H1 (cell line): ENCODE results near the gene LEKR1. TPM values are rescaled to one million over a fixed set of nuclear protein-coding genes. Genes with fewer than 3 reads are reported as not detected.
A peak's percentile ranks its signal among the peaks of the same experiment; 100 is the strongest.

Source experiments
- CTCF ChIA-PET: fragments of 300-600 bp; sonication (Branson Sonifier 250); formaldehyde crosslinking; loops from one replicate; lab custom pipeline; 2021; ENCODE audit not compliant: partially characterized antibody; lab: Charles Lee
- POLR2A ChIA-PET: fragments of 300-600 bp; sonication (Branson Sonifier 250); formaldehyde crosslinking; loops from one replicate; lab custom pipeline; 2021; ENCODE audit warnings: inconsistent platforms; ENCODE audit not compliant: partially characterized antibody; lab: Charles Lee
- DNase-seq, 2 experiments: peaks; one replicate each; pipeline versions ENCODE4 v3.0.0 to v3.0.0-alpha.2; 2010 to 2022; ENCODE audit warnings: low spot score in 2 of 2, low read depth in 1 of 2, mixed read lengths in 1 of 2
- FAIRE-seq: peaks from 2 replicates; lab custom pipeline; 2011; peaks lifted over from hg19 to GRCh38; lab: Jason Lieb, UNC
- H2AFZ ChIP-seq: 2 replicates; pipeline ENCODE4 v1.8.1; 2012; ENCODE audit warnings: low read length, inconsistent platforms
- H2AK5ac ChIP-seq: 2 replicates; pipeline ENCODE4 v1.6.1; 2013; ENCODE audit warnings: low read depth, low read length
- H2BK120ac ChIP-seq: replicated peaks from 2 replicates; pipeline ENCODE3; 2013; ENCODE audit warnings: low read depth, low read length, inconsistent platforms
- H2BK12ac ChIP-seq: 2 replicates; pipeline ENCODE4 v1.6.1; 2013; ENCODE audit warnings: low read depth, low read length
- H2BK15ac ChIP-seq: 2 replicates; pipeline ENCODE4 v1.6.1; 2013; ENCODE audit warnings: low read length
- H2BK20ac ChIP-seq: 2 replicates; pipeline ENCODE4 v1.6.1; 2013; ENCODE audit warnings: low read length
- H2BK5ac ChIP-seq: 2 replicates; pipeline ENCODE4 v1.6.1; 2013; ENCODE audit warnings: low read depth, low read length
- H3K14ac ChIP-seq: 2 replicates; pipeline ENCODE4 v1.6.1; 2013; ENCODE audit warnings: inconsistent platforms; ENCODE audit not compliant: insufficient read length
- H3K18ac ChIP-seq: 2 replicates; pipeline ENCODE4 v1.6.1; 2013; ENCODE audit warnings: low read length; ENCODE audit errors: extremely low read depth
- H3K23ac ChIP-seq: 2 replicates; pipeline ENCODE4 v1.6.1; 2013; ENCODE audit warnings: inconsistent platforms; ENCODE audit not compliant: insufficient read length
- H3K23me2 ChIP-seq: 2 replicates; pipeline ENCODE4 v1.6.1; 2013; ENCODE audit warnings: low read depth, low read length
- H3K27ac ChIP-seq: 2 replicates; pipeline ENCODE4 v1.6.1; 2011; ENCODE audit warnings: low read depth, low read length, inconsistent platforms
- H3K27me3 ChIP-seq, 4 experiments: replicated peaks in 1 of 4; 1 replicate in 1 of 4; 2 replicates in 3 of 4; pipeline versions ENCODE4 v1.6.1 to v1.8.1; 2011 to 2013; ENCODE audit warnings: low read length in 3 of 4, mild to moderate bottlenecking in 3 of 4, inconsistent platforms in 2 of 4, mixed read lengths in 2 of 4, moderate library complexity in 1 of 4; ENCODE audit not compliant: control insufficient read depth in 3 of 4, insufficient read depth in 3 of 4; ENCODE audit errors: extremely low read depth in 1 of 4
- H3K36me3 ChIP-seq, 4 experiments: 2 replicates each; pipeline versions ENCODE4 v1.6.1 to v1.8.1; 2011 to 2013; ENCODE audit warnings: mild to moderate bottlenecking in 4 of 4, low read length in 3 of 4, moderate library complexity in 2 of 4, control low read depth in 1 of 4, inconsistent platforms in 1 of 4; ENCODE audit not compliant: insufficient read depth in 4 of 4, control insufficient read depth in 2 of 4
- H3K4ac ChIP-seq: replicated peaks from 2 replicates; pipeline ENCODE3; 2013; ENCODE audit warnings: low read length, low read depth, mixed read lengths, inconsistent platforms; ENCODE audit not compliant: insufficient read length
- H3K4me1 ChIP-seq, 4 experiments: replicated peaks in 1 of 4; 1 replicate in 1 of 4; 2 replicates in 3 of 4; pipeline versions ENCODE4 v1.6.1 to v1.8.1; 2011 to 2013; ENCODE audit warnings: low read length in 3 of 4, inconsistent platforms in 2 of 4, mixed read lengths in 1 of 4; ENCODE audit not compliant: insufficient read depth in 4 of 4, control insufficient read depth in 3 of 4
- H3K4me2 ChIP-seq, 2 experiments: 2 replicates each; pipeline versions ENCODE4 v1.6.1 to v1.8.1; 2011 to 2013; ENCODE audit warnings: low read depth in 2 of 2, low read length in 2 of 2, control low read depth in 1 of 2, inconsistent platforms in 1 of 2, mild to moderate bottlenecking in 1 of 2; ENCODE audit not compliant: insufficient read depth in 1 of 2
- H3K4me3 ChIP-seq, 4 experiments: fragments of 200-600, 300-600 bp in 1 of 4; sonication (generic), shearing (Covaris generic), sonication (Bioruptor Twin) in 1 of 4; 2 replicates each; pipeline versions ENCODE4 v1.5.1 to v1.8.1; 2011 to 2016; ENCODE audit warnings: low read length in 4 of 4, low read depth in 3 of 4, control low read depth in 2 of 4, inconsistent platforms in 2 of 4, mild to moderate bottlenecking in 2 of 4, mixed read lengths in 1 of 4, moderate library complexity in 1 of 4; ENCODE audit not compliant: insufficient read depth in 2 of 4; ENCODE audit errors: extremely low read depth in 1 of 4
- H3K56ac ChIP-seq: replicated peaks from 2 replicates; pipeline ENCODE3; 2013; ENCODE audit warnings: low read depth, mild to moderate bottlenecking, mixed read lengths, low read length, inconsistent platforms; ENCODE audit not compliant: insufficient read length
- H3K79me1 ChIP-seq: 2 replicates; pipeline ENCODE4 v1.6.1; 2013; ENCODE audit warnings: low read depth, low read length, control low read depth
- H3K79me2 ChIP-seq, 2 experiments: 2 replicates each; pipeline versions ENCODE4 v1.6.1 to v1.8.1; 2012 to 2013; ENCODE audit warnings: low read length in 2 of 2, mild to moderate bottlenecking in 2 of 2, inconsistent platforms in 1 of 2; ENCODE audit not compliant: insufficient read depth in 2 of 2, control insufficient read depth in 1 of 2
- H3K9ac ChIP-seq, 4 experiments: replicated peaks in 1 of 4; 1 replicate in 1 of 4; 2 replicates in 3 of 4; pipeline versions ENCODE4 v1.6.1 to v1.8.1; 2011 to 2013; ENCODE audit warnings: low read depth in 3 of 4, low read length in 3 of 4, control low read depth in 2 of 4, mild to moderate bottlenecking in 2 of 4, moderate library complexity in 2 of 4, inconsistent platforms in 1 of 4; ENCODE audit errors: extremely low read depth in 1 of 4
- H3K9me3 ChIP-seq, 2 experiments: 2 replicates each; pipeline versions ENCODE4 v1.6.1 to v1.8.1; 2012 to 2013; ENCODE audit warnings: mild to moderate bottlenecking in 2 of 2, moderate library complexity in 2 of 2, control low read depth in 1 of 2, inconsistent platforms in 1 of 2, low read depth in 1 of 2, low read length in 1 of 2, mixed read lengths in 1 of 2; ENCODE audit not compliant: insufficient read depth in 2 of 2
- H4K20me1 ChIP-seq, 2 experiments: replicated peaks in 1 of 2; 2 replicates each; pipeline versions ENCODE3 to v1.8.1; 2011 to 2013; ENCODE audit warnings: inconsistent platforms in 2 of 2, low read length in 2 of 2, mild to moderate bottlenecking in 1 of 2; ENCODE audit not compliant: insufficient read depth in 2 of 2, control insufficient read depth in 1 of 2
- H4K5ac ChIP-seq: 2 replicates; pipeline ENCODE4 v1.6.1; 2013; ENCODE audit warnings: low read length, low read depth, mixed read lengths, inconsistent platforms; ENCODE audit not compliant: insufficient read length
- H4K8ac ChIP-seq: 2 replicates; pipeline ENCODE4 v1.8.0; 2013; ENCODE audit warnings: mild to moderate bottlenecking, moderate library complexity, low read length, inconsistent platforms; ENCODE audit not compliant: insufficient read depth; ENCODE audit errors: extremely low read depth
- H4K91ac ChIP-seq: replicated peaks from 2 replicates; pipeline ENCODE3; 2013; ENCODE audit warnings: low read length, mixed read lengths, inconsistent platforms; ENCODE audit not compliant: insufficient read length
- BRCA1 ChIP-seq: IDR thresholded peaks from 2 replicates; pipeline ENCODE4 v1.6.1; 2012; ENCODE audit warnings: low read depth, low read length, improper control_type of control experiment
- KDM1A ChIP-seq: fragments of 200-600, 300-600 bp; sonication (generic); IDR thresholded peaks from 2 replicates; pipeline ENCODE4 v1.7.1; 2016; ENCODE audit warnings: mild to moderate bottlenecking, low read length, borderline replicate concordance
- NRF1 ChIP-seq: IDR thresholded peaks from 2 replicates; pipeline ENCODE4 v1.6.1; 2011; ENCODE audit warnings: mild to moderate bottlenecking, low read depth, low read length, improper control_type of control experiment
- SP1 ChIP-seq: IDR thresholded peaks from 2 replicates; pipeline ENCODE4 v1.6.1; 2011; ENCODE audit warnings: low read depth, low read length
- WGBS, 2 experiments: shearing (Covaris generic) in 1 of 2; methylation state at CpG; one replicate each; pipeline versions ENCODE4 v1.1.6 to v1.1.7; 2013 to 2015; ENCODE audit warnings: low lambda C conversion rate in 2 of 2, mixed read lengths in 2 of 2, inconsistent platforms in 1 of 2, low coverage in 1 of 2, missing lambda C conversion rate in 1 of 2; ENCODE audit not compliant: insufficient replicate concordance in 2 of 2, insufficient coverage in 1 of 2, insufficient read length in 1 of 2; ENCODE audit errors: extremely low coverage in 1 of 2, missing lambda C conversion rate in 1 of 2; 5-methylcytosine and 5-hydroxymethylcytosine counted together
- polyA plus RNA-seq, 7 experiments: library from polyadenylated mRNA; depleted of rRNA in 3 of 7; stranded (reverse) in 5 of 7; unstranded in 2 of 7; fragments of >200 nt in 5 of 7; fragments of 200-250 nt in 2 of 7; gene quantifications; 1 replicate in 5 of 7; 2 replicates in 1 of 7; 4 replicates in 1 of 7; pipeline versions ENCODE4 v1.2.1 to v1.2.3, GENCODE V29; 2011 to 2013; ENCODE audit warnings: missing spikeins in 2 of 7, mixed read lengths in 2 of 7
- total RNA-seq: library from RNA; stranded (reverse); fragmentation: NEBNext Ultra II Directional; extraction: Animal tissue kit (Norgen Biotek cat#: 25700); gene quantifications from 2 replicates; pipeline ENCODE4 v1.2.1, GENCODE V29; 2021

Gene LEKR1
- total and polyA plus RNA-seq, 2 of the 8 experiments (the other 6 are each of a cell fraction or from before 2014, with no cell fraction given): 0.08 TPM; not detected in 1

- no peak overlapping the region for H3K4ac ChIP-seq
- H3K4me1 ChIP-seq: peaks cover 5 to 15% (median 9%) of the 10 kb centered on the region in 4 experiments
- peak overlapping the region; percentile 55; the same call in 1 of the 2 replicates for H2BK12ac ChIP-seq
- no peak overlapping the region for H2BK5ac ChIP-seq
- H3K36me3 ChIP-seq: no peaks in the 10 kb centered on the region
- no peak overlapping the region for H4K8ac ChIP-seq
- H2BK20ac ChIP-seq: peak overlapping the region; percentile 94; the same call in 1 of the 2 replicates
- no peak overlapping the region for H3K4me3 ChIP-seq
- no peak for FAIRE-seq
- H3K18ac ChIP-seq: 0 out of 2 replicates have a peak overlapping the region, but pooled peaks have one; percentile 3
- no peak overlapping the region for H3K27ac ChIP-seq
- H3K4me2 ChIP-seq: no peak overlapping the region
- H3K9ac ChIP-seq: no peak overlapping the region
- POLR2A ChIA-PET: no interaction called here
- no peaks in the 10 kb centered on the region for H3K9me3 ChIP-seq
- peaks cover 0 to 6% (median 3%) of the 10 kb centered on the region in 4 experiments; a peak in 3 of 7 replicates for H3K27me3 ChIP-seq
- no peak overlapping the region for H4K5ac ChIP-seq
- TF ChIP-seq SP1: no peak
- no peak for TF ChIP-seq KDM1A
- TF ChIP-seq NRF1: no peak
- TF ChIP-seq BRCA1: no peak
- TF ChIP-seq, all 59 proteins: peak for 0
- CTCF ChIA-PET: interaction anchor here (0.6 to 2.8 kb wide), 4 partner anchors 13 to 366 kb away, joined by 3 to 9 read pairs (median 4); no protein-coding TSS in a partner anchor
- Histone ChIP-seq H4K20me1 (no peaks in the 10 kb centered on the region), H2BK120ac (no peak overlapping the region), H2BK15ac (no peak overlapping the region), H3K79me1 (no peaks in the 10 kb centered on the region), H2AK5ac (no peak overlapping the region), H2AFZ (no peak overlapping the region), H4K91ac (no peak overlapping the region), H3K23ac (no peak overlapping the region), H3K79me2 (no peaks in the 10 kb centered on the region), H3K14ac (no peak overlapping the region), H3K56ac (no peak overlapping the region), H3K23me2 (no peaks in the 10 kb centered on the region)
- 86% methylated on average over 2 of the region's 2 CpGs; no CpG with 5 or more reads in 1 of the 2 experiments for WGBS, 2 experiments
- DNase-seq: no peak
Observed at GRCh38 chr3:157063926-157064325, 237.8 kb downstream of the LEKR1 start.
